Sigmoid colon (tissue), 3 donors: ENCODE data around the gene PXMP2.

Experiments
- CTCF ChIP-seq, 4 experiments: fragments of 450-650 bp in 3 of 4; fragments of 200-600 bp in 1 of 4; IDR thresholded peaks; one replicate each; pipeline ENCODE4 v1.5.1; 2016 to 2019; ENCODE audit warnings: antibody characterized with exemption in 4 of 4, mild to moderate bottlenecking in 3 of 4, moderate library complexity in 2 of 4
- POLR2A ChIP-seq, 2 donors: fragments of 450-650 bp; IDR thresholded peaks; one replicate each; pipeline ENCODE4 v1.6.1; 2016; ENCODE audit warnings: antibody characterized with exemption in 2 of 2, mild to moderate bottlenecking in 2 of 2, moderate library complexity in 2 of 2

GRCh38 chr12:132748319-132748718 lies 60.9 kb downstream of the PXMP2 start:
- TF ChIP-seq CTCF (IDR thresholded peaks at IDR 0.05) (no peak), POLR2A (IDR thresholded peaks at IDR 0.05) (no peak)
